Colonic mucosa (tissue), 4 donors: Measurements from ENCODE around the gene INPP4A. TPM values are rescaled to one million over a fixed set of nuclear protein-coding genes. Genes with fewer than 3 reads are reported as not detected.

Source experiments
- DNase-seq: peaks from one replicate; pipeline ENCODE4 v3.0.0-alpha.2; 2020
- H3K27ac ChIP-seq: fragments of 200-600 bp; one replicate; pipeline ENCODE4 v1.8.0; 2021
- H3K27me3 ChIP-seq: fragments of 200-600 bp; one replicate; pipeline ENCODE4 v1.8.0; 2021
- H3K36me3 ChIP-seq: fragments of 200-600 bp; one replicate; pipeline ENCODE4 v1.8.0; 2021
- H3K4me1 ChIP-seq: fragments of 200-600 bp; one replicate; pipeline ENCODE4 v1.8.0; 2021; ENCODE audit warnings: mild to moderate bottlenecking
- H3K4me3 ChIP-seq: fragments of 200-600 bp; one replicate; pipeline ENCODE4 v1.8.0; 2021
- H3K9ac ChIP-seq, 2 donors: one replicate each; pipeline ENCODE4 v1.7.0; 2013; ENCODE audit warnings: control low read depth in 2 of 2, low read depth in 2 of 2, low read length in 2 of 2
- H3K9me3 ChIP-seq: fragments of 200-600 bp; one replicate; pipeline ENCODE4 v1.8.0; 2021
- CTCF ChIP-seq: fragments of 200-600 bp; IDR thresholded peaks from one replicate; pipeline ENCODE4 v1.8.0; 2022; ENCODE audit warnings: antibody characterized with exemption, mild to moderate bottlenecking
- intact Hi-C: fragments of 100-400 bp; cut with DNase I; formaldehyde crosslinking; loops from one replicate; pipeline ENCODE4 v1.14.1; 2022
- total RNA-seq, 2 donors: library from RNA; stranded (reverse); fragmentation: NEBNext Ultra II Directional in 1 of 2; extraction: Animal tissue kit (Norgen Biotek cat#: 25700) in 1 of 2; gene quantifications; one replicate each; pipeline ENCODE4 v1.2.1, GENCODE V29; 2021
- donor health status: healthy.
- donor health status: DM: no; HTN: no; CAD: no.
- donor health status: DM: no; HTN: no; CAD: no.

The INPP4A gene
- total RNA-seq, 2 donors from 2014 or later, result 11.5 to 17.9 TPM

- Histone ChIP-seq H3K36me3 (no peaks in the 10 kb centered on the region), H3K27ac (no peak overlapping the region), H3K4me3 (no peak overlapping the region), H3K9ac (no peak overlapping the region), H3K4me1 (no peaks in the 10 kb centered on the region), H3K9me3 (no peaks in the 10 kb centered on the region), H3K27me3 (no peaks in the 10 kb centered on the region)
- no peak for TF ChIP-seq CTCF
- intact Hi-C loops, result no loop called here
- DNase-seq, result no peak
Observed at GRCh38 chr2:98555696-98556095, 111.0 kb downstream of the INPP4A start.

GRCh38 chr2:98556344-98557033 lies 111.8 kb downstream of the INPP4A start:
- intact Hi-C loops, result no loop called here
- Histone ChIP-seq H3K4me3 (no peak overlapping the region), H3K9ac (no peak overlapping the region), H3K36me3 (no peaks in the 10 kb centered on the region), H3K27ac (no peak overlapping the region), H3K4me1 (no peaks in the 10 kb centered on the region), H3K9me3 (no peaks in the 10 kb centered on the region), H3K27me3 (no peaks in the 10 kb centered on the region)
- no peak for TF ChIP-seq CTCF
- no peak for DNase-seq

- Histone ChIP-seq H3K9me3 (no peaks in the 10 kb centered on the region), H3K36me3 (no peaks in the 10 kb centered on the region), H3K27me3 (no peaks in the 10 kb centered on the region), H3K4me3 (no peak overlapping the region), H3K9ac (no peak overlapping the region), H3K4me1 (no peaks in the 10 kb centered on the region), H3K27ac (no peak overlapping the region)
- intact Hi-C loops, result no loop called here
- DNase-seq, result no peak
- no peak for TF ChIP-seq CTCF
Observed at GRCh38 chr2:98558852-98559530, 114.3 kb downstream of the INPP4A start.

GRCh38 chr2:98559581-98559980 lies 114.9 kb downstream of the INPP4A start:
- no peak for DNase-seq
- no peaks in the 10 kb centered on the region for H3K4me1 ChIP-seq
- H3K9me3 ChIP-seq, result no peaks in the 10 kb centered on the region
- no peaks in the 10 kb centered on the region for H3K27me3 ChIP-seq
- intact Hi-C loops, result no loop called here
- H3K36me3 ChIP-seq, result no peaks in the 10 kb centered on the region
- H3K9ac ChIP-seq, result no peak overlapping the region
- TF ChIP-seq CTCF, result no peak
- no peak overlapping the region for H3K4me3 ChIP-seq
- H3K27ac ChIP-seq, result no peak overlapping the region

GRCh38 chr2:98560256-98560771 lies 115.7 kb downstream of the INPP4A start:
- no peak for DNase-seq
- TF ChIP-seq CTCF, result no peak
- no peak overlapping the region for H3K4me3 ChIP-seq
- no peaks in the 10 kb centered on the region for H3K27me3 ChIP-seq
- peak overlapping the region in 1 of 2 donors; percentile 5 for H3K9ac ChIP-seq
- no peaks in the 10 kb centered on the region for H3K9me3 ChIP-seq
- peak overlapping the region; percentile 15 for H3K27ac ChIP-seq
- H3K4me1 ChIP-seq, result no peaks in the 10 kb centered on the region
- intact Hi-C loops, result loop anchor here (10.0 kb wide), 1 partner anchor 116 kb away; the partner anchor contains the start of gene INPP4A
- H3K36me3 ChIP-seq, result no peaks in the 10 kb centered on the region
